ENCODE measurements around the gene PODXL. TPM values are rescaled to one million over a fixed set of nuclear protein-coding genes. Genes with fewer than 3 reads are reported as not detected.

PODXL gene
- total RNA-seq, 1 experiment from 2014 or later: 44.2 TPM

GRCh38 chr7:131495669-131496498 is 60.5 kb downstream of the PODXL start:
- H3K4me2 ChIP-seq (ENCODE audit: low read length): no peak overlapping the region
- H3F3A ChIP-seq (ENCODE audit: low read length, unreplicated experiment): no peaks in the 10 kb centered on the region
- H3K36me3 ChIP-seq (ENCODE audit: low read depth, low read length): 0 out of 2 replicates have a peak, but pooled peaks cover 6% of the 10 kb centered on the region
- H3K4me3 ChIP-seq (ENCODE audit: low read length): no peak overlapping the region
- ChIA-PET POLR2A (ENCODE audit: unreplicated experiment) (no interaction called here), CTCF (no interaction called here)
- intact Hi-C loops (cut with micrococcal nuclease): no loop called here
- H3K9me3 ChIP-seq (ENCODE audit: low read length): no peaks in the 10 kb centered on the region
- no peaks in the 10 kb centered on the region for H3K27me3 ChIP-seq (ENCODE audit: low read length)
- no peaks in the 10 kb centered on the region for H3K9me2 ChIP-seq (replicated peaks; ENCODE audit: low read length)
- ATAC-seq: no peak
- no peaks in the 10 kb centered on the region for H4K20me1 ChIP-seq (ENCODE audit: low read length)
- DNase-seq: no peak
- no TSS peak for BruUV-seq (replicated peaks)
- no peaks in the 10 kb centered on the region for H3K79me2 ChIP-seq (ENCODE audit: low read length)
- H2AFZ ChIP-seq (ENCODE audit: low read length): no peak overlapping the region
- peaks cover 4% of the 10 kb centered on the region; the same call in 1 of the 2 replicates for H3K4me1 ChIP-seq (ENCODE audit: insufficient read depth, low read length)
- TF ChIP-seq CTCF (conservative IDR thresholded peaks at IDR 0.05; ENCODE audit: low read depth, low read length): no peak
- no peak for TF ChIP-seq EZH2 (IDR thresholded peaks at IDR 0.05; ENCODE audit: low read length, unreplicated experiment)
- no peak for TF ChIP-seq EZH2phosphoT487 (IDR thresholded peaks at IDR 0.05; ENCODE audit: borderline replicate concordance, low read length)
- no peak overlapping the region for H3K9ac ChIP-seq (ENCODE audit: low read length)
- H3K27ac ChIP-seq (ENCODE audit: low read length): no peak overlapping the region

- intact Hi-C loops (cut with micrococcal nuclease): no loop called here
Observed at GRCh38 chr7:131494182-131494581, 62.2 kb downstream of the PODXL start.

More at GRCh38 chr7:131494182-131494581, 62.2 kb downstream of the PODXL start:
- Histone ChIP-seq H2AFZ (ENCODE audit: low read length) (no peak overlapping the region), H3K4me2 (ENCODE audit: low read length) (no peak overlapping the region), H3K9ac (ENCODE audit: low read length) (no peak overlapping the region), H3K4me3 (ENCODE audit: low read length) (no peak overlapping the region), H3K27me3 (ENCODE audit: low read length) (no peaks in the 10 kb centered on the region), H3K79me2 (ENCODE audit: low read length) (no peaks in the 10 kb centered on the region), H3K9me3 (ENCODE audit: low read length) (no peaks in the 10 kb centered on the region), H3K27ac (ENCODE audit: low read length) (no peak overlapping the region), H4K20me1 (ENCODE audit: low read length) (no peaks in the 10 kb centered on the region), H3F3A (ENCODE audit: low read length, unreplicated experiment) (no peaks in the 10 kb centered on the region), H3K4me1 (ENCODE audit: insufficient read depth, low read length) (peaks cover 4% of the 10 kb centered on the region; the same call in 1 of the 2 replicates), H3K9me2 (replicated peaks; ENCODE audit: low read length) (no peaks in the 10 kb centered on the region), H3K36me3 (ENCODE audit: low read depth, low read length) (0 out of 2 replicates have a peak, but pooled peaks cover 4% of the 10 kb centered on the region)
- ChIA-PET POLR2A (ENCODE audit: unreplicated experiment) (no interaction called here), CTCF (no interaction called here)
- BruUV-seq (replicated peaks): no TSS peak
- ATAC-seq (no peak), DNase-seq (no peak)
- TF ChIP-seq EZH2phosphoT487 (IDR thresholded peaks at IDR 0.05; ENCODE audit: borderline replicate concordance, low read length): no peak
- TF ChIP-seq EZH2 (IDR thresholded peaks at IDR 0.05; ENCODE audit: low read length, unreplicated experiment): no peak
- no peak for TF ChIP-seq CTCF (conservative IDR thresholded peaks at IDR 0.05; ENCODE audit: low read depth, low read length)
